ENCODE data around the gene LARP4B.

Gene LARP4B

DNA sequence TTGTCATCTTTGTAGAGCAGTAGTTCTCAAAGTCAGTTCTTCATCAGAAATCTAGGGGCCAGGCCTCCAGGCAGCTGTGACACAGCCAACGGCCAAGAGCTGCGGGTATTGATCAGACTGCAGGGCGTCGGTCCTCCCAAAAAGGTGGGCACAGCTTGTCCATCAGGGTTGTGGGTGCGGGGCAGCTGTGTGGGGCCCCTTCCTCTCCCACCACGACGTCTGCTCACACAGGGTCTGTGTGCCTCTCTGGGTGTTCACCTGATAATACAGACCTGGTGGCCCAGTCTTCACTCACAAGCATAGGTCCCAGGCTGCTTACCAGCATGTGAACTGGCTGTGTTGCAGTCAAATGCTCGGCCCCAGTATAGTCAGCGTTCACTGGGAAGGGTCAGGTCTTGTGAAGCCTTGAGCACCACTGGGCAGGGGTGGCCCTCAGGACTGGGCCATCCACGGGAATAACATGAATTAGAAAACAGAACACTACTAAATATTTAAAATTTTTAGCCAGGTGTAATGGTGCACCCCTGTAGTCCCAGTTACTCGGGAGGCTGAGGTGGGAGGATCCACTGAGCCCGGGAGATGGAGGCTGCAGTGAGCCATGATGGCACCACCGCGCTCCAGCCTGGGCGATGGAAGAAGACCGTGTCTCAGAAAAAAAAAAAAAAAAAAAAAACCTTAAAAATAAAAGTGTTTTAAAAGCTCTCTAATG lies 139.3 kb downstream of the LARP4B start:
- Mint-ChIP-seq H3K27ac (no peak overlapping the region), H3K9me3 (peaks cover 22% of the 10 kb centered on the region), H3K4me3 (no peak overlapping the region), H3K36me3 (ENCODE audit: low read depth) (peaks cover 22% of the 10 kb centered on the region), H3K27me3 (ENCODE audit: low read depth) (peaks cover 5% of the 10 kb centered on the region), H3K4me1 (peaks cover 18% of the 10 kb centered on the region)
- TF ChIP-seq CTCF (IDR thresholded peaks at IDR 0.05; ENCODE audit: unreplicated experiment in 3 of 3): no peak

DNA sequence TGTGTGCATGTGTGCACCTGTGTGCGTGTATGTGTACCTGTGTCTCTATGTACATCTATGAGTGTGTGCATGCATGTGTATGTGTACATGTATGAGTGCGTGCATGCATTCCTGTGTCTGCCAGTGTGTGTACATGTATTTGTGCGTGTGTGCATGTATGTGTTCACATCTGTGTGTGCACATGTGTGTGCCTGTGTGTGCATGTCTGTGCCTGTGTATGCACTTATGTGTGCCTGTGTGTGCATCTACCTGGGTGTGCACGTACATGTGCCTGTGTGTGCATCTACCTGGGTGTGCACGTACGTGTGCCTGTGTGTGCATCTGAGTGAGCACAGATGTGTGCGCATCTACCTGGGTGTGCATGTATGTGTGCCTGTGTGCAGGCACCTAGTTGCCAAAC lies 139.9 kb downstream of the LARP4B start:
- Mint-ChIP-seq H3K27me3 (ENCODE audit: low read depth) (peaks cover 8% of the 10 kb centered on the region), H3K36me3 (ENCODE audit: low read depth) (peaks cover 21% of the 10 kb centered on the region), H3K9me3 (peaks cover 19% of the 10 kb centered on the region), H3K27ac (no peak overlapping the region), H3K4me1 (peaks cover 18% of the 10 kb centered on the region), H3K4me3 (peak overlapping the region in 1 of 3 experiments; percentile 22)
- TF ChIP-seq CTCF (IDR thresholded peaks at IDR 0.05; ENCODE audit: unreplicated experiment in 3 of 3): no peak

DNA sequence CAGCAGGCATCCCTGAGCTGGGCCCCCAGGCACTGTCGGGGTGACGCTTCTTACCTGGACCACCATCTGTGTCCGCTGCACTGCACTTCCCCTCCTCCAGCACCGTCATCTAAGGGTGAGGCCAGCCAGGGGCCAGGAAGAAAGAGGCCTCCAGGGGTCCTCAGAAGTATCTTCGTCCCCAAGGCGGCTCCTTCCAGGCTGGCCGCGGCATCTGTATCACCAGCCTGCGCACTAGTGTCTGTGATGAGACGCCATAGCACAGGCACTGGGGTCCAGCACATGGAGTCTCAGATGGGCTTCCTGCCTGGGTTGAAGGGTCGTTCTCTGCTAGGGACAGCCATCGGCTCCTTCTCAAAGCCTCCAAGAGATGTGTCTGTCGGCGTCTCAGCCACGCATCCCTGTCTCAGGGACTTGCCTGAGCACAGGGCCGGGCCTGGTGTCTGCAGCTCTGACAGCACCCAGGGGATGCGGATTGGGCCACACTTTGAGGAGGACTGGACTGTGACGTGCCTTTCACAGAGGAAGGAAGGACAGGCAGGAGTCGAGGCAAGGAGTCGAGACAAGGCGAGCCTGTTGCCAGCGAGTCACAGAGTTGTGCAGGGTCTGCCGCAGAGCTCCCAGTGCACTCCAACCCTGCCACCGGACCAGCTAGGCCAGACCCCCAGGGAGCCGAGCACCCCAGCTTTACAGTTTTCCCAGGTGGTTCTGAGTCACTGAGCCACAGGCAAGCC lies 140.5 kb downstream of the LARP4B start:
- no peak for TF ChIP-seq CTCF (IDR thresholded peaks at IDR 0.05; ENCODE audit: unreplicated experiment in 3 of 3)
- Mint-ChIP-seq H3K36me3 (ENCODE audit: low read depth) (peaks cover 14% of the 10 kb centered on the region), H3K4me3 (no peak overlapping the region), H3K4me1 (peaks cover 18% of the 10 kb centered on the region), H3K27me3 (ENCODE audit: low read depth) (peaks cover 8% of the 10 kb centered on the region), H3K27ac (no peak overlapping the region), H3K9me3 (peaks cover 13% of the 10 kb centered on the region)

DNA sequence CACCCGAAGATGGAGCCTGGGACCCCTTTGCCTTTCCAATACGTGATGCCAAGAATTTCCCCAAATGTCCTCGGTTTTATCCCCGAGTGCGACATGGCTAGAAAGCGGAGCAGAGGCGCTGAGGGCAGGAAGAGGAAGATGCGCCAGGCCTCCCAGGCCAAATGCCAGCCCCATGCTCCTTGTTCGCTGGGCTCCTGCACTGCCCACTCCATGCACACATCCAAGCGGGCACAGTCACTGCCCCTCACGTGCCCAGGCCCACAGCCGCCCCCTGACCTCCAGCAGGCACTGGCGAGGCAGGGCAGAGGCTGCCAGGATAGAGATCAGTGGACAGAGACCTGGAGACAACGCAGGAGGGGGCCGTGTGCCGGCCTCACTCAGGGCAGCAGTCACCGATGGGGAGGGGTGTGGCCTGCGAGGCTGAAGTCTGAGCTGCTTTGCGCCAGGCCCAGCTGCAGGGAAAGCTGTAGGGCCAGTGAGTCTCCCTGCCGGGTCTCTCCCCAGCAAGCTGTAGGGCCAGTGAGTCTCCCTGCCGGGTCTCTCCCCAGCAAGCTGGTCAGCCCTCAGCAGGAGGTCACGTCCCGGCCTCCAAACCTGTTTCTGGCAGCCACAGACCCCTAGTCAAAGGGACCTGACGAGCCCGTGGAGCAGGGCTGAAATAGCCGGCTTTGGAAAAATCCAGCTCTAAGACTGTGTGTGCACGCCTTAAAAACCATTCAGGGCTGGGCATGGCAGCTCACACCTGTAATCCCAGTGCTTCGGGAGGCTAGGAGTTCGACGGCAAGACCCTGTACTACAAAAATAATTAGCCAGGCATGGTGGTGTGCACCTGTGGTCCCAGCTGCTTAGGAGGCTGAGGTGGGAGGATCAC lies 141.4 kb downstream of the LARP4B start:
- H3K27ac Mint-ChIP-seq: no peak overlapping the region
- H3K27me3 Mint-ChIP-seq (ENCODE audit: low read depth): peaks cover 13% of the 10 kb centered on the region
- TF ChIP-seq CTCF (IDR thresholded peaks at IDR 0.05; ENCODE audit: unreplicated experiment in 3 of 3): no peak
- peaks cover 5% of the 10 kb centered on the region for H3K36me3 Mint-ChIP-seq (ENCODE audit: low read depth)
- H3K9me3 Mint-ChIP-seq: peaks cover 4% of the 10 kb centered on the region
- H3K4me3 Mint-ChIP-seq: peak overlapping the region in 1 of 3 experiments; percentile 82
- H3K4me1 Mint-ChIP-seq: peaks cover 22% of the 10 kb centered on the region

DNA sequence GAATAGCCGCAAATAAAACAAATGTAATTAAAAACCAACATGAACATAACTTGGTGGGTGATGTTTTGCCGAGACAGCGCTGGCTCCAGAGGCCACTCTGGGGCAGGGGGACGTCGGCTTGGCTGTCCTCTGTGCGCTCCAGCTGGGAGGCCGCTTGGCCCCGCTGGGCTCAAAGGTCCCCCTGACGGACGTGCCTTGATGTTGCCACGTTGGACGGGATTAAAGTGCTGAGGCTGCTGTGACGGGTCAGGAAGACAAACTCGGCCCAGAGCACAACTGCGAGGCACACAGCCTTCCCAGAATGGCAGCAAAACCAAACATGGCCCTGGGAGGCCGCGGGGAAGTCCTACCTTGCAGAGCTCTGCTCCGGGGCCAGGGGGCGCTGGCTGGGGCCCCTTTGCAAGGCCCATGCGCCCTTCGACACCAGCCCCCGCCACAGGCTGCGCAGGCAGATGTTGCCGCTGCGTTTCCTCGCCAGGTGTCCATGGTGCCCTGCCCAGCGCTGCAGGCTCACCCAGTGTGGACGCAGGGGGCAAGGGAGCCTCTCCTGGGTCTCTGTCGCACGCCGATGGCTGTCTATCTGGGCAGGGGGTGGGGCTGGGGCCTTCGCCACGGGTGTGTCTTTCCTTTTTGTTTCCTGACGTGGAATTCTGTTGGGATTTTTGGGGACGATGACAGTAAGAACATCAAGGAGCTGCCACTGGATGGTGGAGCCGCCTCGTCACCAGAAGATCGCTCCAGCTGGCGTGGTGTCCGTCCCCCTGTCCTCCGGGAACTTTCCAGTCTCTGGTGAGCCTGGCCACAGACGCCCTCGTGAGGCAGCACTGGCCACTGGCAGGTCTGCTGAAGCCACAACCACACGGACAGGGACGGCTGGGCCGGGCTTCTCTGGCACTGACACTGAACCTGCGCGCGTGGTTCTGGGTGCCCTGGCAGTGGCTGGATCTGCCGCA lies 142.4 kb downstream of the LARP4B start:
- no peak overlapping the region for H3K27ac Mint-ChIP-seq
- H3K4me3 Mint-ChIP-seq: peak overlapping the region; percentile 81 to 86 (median 82)
- peaks cover 22% of the 10 kb centered on the region for H3K4me1 Mint-ChIP-seq
- H3K9me3 Mint-ChIP-seq: no peaks in the 10 kb centered on the region
- TF ChIP-seq CTCF (IDR thresholded peaks at IDR 0.05; ENCODE audit: unreplicated experiment in 3 of 3): peak; percentile 28 to 58 (median 42)
- H3K27me3 Mint-ChIP-seq (ENCODE audit: low read depth): peaks cover 13% of the 10 kb centered on the region
- H3K36me3 Mint-ChIP-seq (ENCODE audit: low read depth): no peaks in the 10 kb centered on the region
